22Rv1 (cell line): ENCODE measurements around the gene TK2.

Experiments
- CTCF ChIP-seq: fragments of 450-650 bp; IDR thresholded peaks from 2 replicates; pipeline ENCODE4 v1.5.1; 2017; ENCODE audit warnings: mild to moderate bottlenecking
- ZFX ChIP-seq: fragments of 450-650 bp; IDR thresholded peaks from 2 replicates; pipeline ENCODE4 v1.6.1; 2017; ENCODE audit warnings: antibody characterized with exemption, borderline replicate concordance

GRCh38 chr16:66553223-66553622 lies 3.3 kb upstream of the TK2 start:
- no peak for TF ChIP-seq CTCF
- TF ChIP-seq ZFX = no peak
